ENCODE results near the gene GMDS.

Gene GMDS

DNA sequence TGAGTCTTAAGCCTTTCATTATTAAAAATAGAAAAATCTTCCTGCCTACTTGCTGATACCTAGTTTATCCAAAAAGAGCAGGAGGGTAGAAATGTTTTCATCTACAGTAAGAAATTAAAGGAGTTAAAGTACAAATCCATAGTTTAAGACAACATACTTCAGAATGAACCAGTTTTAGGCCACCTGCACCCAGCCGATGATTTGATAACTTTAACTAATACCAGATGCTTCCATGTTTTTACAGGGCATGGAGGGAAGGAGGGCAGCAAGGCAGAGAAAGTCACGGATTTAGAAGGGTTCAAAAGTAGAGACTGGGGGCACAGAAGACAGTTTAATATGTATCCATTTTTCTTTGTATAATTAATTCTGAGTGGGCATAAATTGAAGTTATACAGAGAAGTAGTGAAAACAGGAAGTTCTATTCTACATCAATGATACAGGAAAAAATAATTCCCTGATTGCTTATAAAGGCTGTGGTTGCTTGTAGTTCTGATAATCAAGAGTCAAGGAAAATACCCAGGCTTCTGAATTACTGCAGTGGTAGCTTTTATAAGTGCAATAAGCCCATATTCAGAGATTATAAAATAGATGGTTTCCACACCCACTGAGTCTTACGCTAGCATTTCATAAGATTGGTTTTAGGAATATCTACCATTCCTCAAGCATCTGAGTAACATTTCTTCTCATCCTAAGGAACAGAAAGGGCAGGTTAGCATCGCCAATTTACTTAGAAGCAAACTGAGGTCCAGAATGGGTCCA, 72.0 kb downstream of the GMDS start:
- DNase-seq, result no peak

DNA sequence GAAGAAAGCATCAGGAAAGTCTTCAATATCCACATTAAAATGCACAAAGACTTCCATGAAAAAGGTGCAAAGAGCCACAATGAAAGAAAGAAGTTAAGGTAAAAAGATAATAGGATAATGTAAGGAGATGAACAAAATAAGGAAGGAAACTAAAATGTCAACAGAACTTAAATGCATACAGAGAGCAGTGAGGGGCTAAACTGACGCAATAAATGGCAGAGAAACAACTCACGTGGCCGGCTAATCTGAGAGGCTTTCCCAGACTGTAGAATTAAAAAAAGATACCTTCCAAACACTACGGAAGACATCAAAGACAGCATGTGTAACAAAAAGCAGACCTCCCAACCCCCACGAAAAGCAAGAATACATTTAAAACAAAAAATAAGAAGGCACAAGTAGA, 73.7 kb downstream of the GMDS start:
- no peak for DNase-seq

DNA sequence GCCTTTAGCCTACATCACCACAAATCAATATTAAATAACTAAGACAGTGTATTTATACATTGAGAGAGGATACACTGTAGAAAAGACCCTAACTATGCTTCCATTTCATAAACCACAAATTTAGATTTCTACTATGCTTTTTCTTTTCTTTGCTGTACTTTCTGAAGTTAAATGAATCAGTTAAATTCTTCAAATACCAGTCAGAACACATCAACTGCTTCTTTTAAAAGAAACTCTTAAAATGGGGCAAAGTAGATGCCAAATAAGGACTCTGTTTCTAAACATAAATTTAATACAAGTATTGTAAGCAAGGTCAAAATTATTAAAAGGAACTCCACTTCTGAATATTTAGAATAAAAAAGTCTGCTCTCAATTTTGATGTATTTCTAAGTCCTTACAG, 76.9 kb downstream of the GMDS start:
- DNase-seq, result no peak

DNA sequence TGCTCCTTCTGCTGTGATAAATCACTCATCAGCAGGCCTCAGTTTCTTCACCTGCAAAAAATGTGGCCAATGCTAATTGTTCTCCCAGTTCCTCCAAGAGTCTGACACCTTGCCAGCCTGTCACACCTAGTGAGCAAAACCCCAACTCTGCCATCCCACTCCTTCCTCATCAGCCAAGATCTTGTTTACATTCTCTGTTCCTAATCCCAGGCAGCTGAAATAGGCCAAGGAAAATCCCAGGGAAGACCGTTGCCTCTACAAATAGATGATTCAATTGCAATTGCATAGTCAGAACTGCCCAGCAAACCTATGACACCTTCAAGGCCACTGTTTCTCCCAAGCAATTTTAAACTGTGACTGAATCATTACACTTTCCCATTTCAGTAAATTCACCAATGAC, 78.7 kb downstream of the GMDS start:
- DNase-seq, result no peak

DNA sequence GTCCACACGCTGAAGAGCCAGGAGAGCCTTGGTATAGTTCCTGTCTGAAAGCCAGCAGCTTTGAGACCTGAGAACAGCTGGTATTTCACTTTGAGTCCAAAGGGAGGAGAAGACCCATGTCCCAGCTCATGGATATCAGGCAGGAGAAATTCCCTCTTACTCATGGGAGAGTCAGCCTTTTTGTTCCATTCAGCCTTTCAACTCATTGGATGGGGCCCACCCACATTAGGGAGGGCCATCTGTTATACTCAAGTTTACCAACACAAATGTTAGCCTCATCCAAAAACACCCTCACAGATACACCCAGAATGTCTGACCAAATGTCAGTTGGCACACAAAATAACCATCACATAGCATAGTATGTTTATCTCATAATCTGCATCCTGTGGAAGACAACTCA, 80.1 kb downstream of the GMDS start:
- no peak for DNase-seq

DNA sequence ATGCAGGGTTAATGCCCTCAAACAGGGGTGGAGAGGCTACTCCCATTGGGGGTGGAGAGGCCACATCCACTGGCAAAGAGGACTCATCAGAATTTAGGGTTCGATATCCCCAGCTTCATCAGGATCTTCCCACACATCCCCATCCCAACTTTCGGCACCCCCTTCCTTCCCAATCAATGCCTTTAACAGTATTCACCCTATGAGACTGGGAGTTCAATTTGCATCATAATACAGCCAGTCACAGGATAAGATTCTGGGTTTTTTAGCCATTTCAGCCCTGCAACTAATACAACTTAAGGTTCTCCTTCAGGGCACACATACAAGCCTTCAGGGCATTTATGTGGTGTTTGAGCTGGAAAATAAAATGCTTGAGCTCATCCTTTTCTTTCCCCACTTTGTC, 80.9 kb downstream of the GMDS start:
- no peak for DNase-seq

DNA sequence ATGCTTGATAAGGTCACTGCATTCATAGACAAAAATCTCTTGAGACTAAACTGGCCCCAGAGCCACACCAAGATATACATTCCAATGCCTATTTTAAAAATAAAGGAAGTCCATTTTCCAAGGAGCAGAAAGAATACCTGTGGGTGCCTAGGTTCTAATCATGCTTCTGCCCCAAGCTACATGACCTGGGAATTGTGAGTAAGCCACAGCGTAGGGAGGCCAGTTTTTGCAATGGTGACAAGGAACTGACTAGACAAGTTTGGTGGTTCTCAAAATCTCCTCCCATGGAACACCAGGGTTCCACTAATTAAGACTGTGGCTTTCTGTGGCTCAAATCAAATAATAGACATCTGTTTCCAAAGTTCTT, 83.3 kb downstream of the GMDS start:
- no peak for DNase-seq

DNA sequence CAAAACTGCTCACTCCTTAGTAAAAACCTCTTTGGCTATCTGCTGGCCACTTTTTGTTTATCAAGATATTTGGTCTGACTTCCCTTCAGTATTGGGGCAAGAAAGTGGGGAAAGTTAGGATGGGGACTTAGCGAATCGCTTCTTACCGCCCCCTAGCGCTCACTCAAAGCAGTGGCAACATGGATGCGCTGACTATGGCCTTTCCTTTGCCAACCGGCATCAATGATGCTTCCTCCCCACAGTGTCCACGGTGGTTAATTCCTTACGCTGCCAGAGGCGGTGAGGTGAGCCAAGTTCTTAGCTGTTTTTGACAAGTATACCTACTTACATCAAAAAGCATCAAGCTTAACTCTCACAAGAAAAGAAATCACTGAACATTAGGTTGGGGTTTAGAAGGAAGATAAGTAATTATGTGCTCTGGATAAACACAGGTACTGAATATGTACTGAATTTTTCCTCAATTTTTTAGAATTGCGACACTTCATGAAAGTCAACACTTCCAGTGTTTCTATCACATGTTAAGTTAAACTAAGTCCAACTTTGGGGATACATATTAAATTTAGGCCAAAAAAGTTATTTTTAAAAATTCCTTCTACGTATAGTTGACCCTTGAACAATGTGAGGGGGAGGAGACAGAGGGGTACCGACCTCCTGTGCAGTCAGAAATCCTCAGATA, 86.7 kb downstream of the GMDS start:
- no peak for DNase-seq

DNA sequence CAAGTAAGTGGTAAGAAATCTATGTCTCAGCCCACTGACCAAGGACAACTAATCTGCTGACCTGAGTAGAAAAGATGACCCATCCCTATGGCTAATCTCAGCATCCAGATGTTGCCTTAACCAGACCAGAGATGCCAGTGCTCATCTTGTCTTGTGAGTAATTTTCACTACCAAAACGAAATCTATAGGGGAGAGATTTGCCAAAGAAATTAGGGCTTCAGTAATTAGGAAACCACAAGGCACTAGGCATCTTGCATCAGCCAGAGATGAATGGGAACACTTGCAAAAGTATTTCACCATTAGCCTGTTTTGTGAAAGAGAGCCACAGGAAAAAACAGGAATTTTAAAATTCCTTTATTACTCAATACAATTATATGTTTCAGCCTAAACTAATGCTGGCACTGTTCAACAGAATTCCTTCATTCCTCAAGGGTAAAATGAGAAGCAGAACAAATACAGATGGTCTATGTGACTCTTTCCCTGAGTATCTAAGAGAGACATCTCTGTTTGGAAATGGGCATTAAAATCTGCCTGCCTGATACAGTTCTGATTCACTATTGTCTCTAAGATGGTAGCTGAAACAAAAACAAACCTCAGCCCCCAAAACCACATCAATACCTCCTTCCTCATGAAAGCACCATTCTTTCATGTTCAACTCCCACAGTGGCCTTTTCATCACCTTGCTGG, 87.8 kb downstream of the GMDS start:
- DNase-seq, result no peak

DNA sequence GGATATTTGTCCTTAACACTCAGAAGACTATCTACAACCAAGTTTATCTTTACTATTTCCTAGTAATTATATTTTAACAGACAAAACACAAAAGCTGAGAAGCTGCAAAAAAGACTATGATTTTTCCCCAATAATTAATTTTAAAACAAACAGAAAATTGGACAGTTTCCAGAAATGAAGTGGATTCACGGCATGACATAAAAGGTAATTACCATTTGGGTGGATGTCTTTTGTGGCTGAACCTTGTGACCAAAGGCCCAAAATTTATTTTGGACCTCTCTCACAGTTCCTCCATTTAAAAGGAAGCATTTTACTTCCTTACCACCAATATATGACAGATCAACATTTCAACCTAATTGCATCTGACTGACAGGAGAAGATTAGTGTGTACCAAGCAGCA, 90.2 kb downstream of the GMDS start:
- no peak for DNase-seq

DNA sequence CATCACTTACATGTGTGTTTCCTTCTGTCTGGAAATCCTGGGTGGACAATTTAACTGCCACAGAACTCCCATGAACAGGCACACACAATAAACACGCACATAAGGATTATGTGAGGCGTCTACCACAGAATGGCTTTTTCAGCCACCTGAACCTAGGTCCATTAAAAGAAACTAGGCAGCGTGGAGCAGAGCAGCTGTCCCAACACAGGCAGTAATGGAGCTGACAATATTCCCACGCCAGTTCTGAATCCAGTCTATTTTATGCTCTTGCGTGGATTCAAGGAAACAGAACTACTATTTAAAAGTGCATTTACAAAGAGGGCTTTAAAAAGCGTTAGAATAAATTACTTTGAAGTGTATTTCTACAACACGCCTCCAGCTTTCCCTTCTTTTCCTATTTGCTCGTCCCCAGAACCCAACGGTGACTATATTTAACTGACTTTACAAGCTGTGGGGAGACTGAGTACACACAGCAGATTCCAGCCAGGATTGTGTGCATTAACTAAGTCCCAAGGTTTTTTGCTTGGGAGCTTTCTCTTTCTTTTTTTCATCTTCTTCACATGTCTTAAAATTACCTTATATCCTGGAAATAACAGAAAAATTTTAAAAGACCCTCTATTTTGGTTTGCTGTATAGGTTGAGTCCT, 95.9 kb downstream of the GMDS start:
- no peak for DNase-seq

DNA sequence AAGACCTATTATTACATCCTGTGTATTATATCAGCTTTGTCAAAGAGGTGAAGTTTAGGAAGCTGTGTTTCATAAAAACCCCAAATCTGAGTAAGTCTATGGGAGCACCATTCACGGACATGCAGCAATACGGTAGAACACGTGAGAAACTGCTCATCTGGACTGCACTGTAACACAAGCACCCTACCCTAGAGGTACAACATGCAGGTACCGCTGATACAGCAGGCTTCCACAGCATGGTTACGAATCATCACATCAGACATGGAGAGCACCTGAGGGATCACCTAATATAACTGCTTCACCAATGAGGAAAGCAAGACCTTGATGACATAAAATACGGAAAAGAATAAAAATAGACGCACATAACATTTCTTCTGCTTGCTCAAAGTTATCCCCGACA, 96.7 kb downstream of the GMDS start:
- DNase-seq, result no peak

DNA sequence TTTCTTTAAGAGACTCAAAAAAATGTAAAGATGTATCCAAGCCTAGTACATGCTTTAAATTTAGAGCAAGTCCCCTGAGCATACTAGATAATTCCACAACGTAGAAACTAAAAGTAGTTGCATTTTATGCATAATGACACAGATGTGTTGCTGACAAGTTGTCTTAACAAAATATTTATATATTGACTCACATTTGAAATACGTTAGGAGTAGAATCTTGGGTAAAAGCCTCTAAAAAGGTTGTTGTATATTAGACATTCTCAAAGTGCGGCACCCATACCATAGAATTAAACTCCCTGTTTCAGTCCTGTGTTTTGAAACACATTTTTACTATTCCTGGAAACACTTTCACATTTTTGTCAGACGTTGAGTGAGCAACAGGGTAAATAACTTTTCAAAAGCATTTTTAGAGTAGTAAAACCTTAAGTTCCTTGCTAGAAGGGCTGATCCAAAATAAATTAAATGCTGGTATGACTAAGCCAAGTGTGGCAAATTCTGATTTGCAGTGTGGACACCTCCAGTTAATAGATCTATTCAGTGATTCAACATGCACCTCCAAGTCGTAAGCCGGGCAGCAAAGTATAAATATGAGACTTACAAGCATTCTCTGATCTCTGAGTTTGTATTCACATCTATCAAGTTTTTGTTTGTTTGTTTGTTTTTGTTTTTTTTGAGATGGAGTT, 97.5 kb downstream of the GMDS start:
- DNase-seq, result no peak

DNA sequence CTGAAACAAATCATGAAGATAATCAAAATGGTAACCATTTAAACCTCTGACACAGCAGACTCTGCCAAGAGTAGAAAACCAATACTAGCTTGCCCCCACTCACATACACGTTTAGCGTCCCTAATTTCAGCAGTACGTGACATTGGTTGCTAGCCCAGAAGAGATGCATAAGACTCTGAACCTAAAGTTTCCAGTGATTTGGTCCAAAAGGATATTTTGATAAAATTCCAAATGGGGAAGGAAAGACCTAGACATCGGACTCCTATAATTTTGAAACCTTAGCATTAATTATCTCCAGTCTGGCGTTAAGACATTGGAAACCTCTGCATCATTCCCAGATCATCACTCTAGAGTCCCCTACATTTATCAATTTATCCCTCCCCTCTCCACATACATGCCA, 98.1 kb downstream of the GMDS start:
- no peak for DNase-seq

DNA sequence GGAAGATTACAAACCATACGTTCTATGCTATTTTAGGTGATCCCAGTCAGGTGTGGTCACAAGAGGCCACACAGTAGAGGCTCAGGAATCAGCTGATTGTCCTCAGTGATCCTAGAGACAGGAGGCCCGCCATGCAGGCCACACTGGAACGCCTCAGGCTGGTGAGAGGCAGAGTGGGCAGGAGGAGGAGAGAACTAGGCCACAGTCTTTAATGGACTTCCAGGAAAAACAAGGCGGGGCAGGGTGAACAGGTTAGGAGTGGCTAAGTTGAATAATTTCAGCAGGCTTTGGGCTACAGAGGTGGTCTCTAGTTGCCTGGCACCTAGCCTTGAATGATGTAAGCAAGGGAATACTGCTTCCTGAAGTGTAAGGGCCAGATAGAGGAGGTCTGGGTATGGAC, 101.2 kb downstream of the GMDS start:
- DNase-seq, result no peak

DNA sequence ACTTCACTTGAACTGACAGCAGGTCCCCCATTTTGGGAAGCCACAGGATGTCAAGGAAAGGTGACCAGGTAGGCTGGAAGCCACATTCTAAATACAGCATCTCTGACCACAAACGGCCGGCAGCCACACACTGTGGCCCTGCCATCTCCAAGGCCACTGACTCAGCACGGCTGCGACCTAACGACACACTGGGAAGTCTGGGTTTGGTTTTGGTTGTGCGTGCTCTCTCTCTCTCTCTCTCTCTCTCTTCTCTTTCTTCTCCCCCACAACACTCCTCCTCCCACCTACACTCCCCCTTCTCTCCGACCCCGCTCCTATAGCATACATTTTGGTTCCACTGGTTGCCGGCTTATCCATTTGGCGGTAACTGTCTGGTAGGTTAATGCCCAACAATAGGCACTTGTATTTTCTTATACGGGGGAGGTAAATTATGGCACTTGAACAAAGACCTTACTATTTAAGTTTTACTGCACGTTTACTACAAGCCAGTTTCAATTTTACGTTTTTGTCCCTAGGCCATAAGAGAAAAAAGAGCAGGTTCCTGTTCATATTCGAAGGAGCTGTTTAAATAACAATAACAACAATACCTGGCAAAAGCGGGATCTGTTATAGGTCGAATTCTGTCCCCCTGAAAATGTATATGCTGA, 103.6 kb downstream of the GMDS start:
- DNase-seq, result no peak

DNA sequence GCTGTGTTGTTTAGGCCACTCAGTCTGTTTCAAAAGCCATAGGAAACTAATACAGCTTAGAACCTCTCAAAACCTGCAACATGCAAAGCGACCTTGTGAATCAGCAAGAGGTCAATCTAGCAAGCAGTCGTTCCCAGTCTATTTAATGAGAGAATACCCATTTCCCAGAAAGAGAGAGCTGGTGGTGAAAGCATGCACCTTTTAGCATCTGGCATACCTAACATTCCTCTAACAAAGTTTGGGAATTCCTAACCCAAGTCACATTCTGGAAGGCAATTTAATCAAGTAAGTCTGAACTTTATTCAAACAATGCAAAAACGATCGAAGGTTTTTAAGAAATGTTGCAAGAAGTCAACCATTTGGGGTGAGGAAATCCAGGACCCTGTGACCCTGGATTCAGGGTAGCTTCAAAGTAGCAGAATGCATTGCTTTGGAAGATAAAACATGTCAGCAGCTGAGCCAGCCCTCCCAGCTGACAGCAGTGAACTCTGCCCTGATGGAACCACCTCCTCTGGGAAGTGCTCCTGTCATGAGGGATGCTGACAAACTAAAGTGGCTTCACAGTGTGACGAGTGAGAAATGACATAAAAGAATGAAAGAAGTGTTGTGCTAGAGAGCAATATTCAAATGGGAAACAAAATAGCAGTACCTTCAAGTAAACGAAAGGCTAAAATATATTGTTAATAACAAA, 104.8 kb downstream of the GMDS start:
- no peak for DNase-seq

DNA sequence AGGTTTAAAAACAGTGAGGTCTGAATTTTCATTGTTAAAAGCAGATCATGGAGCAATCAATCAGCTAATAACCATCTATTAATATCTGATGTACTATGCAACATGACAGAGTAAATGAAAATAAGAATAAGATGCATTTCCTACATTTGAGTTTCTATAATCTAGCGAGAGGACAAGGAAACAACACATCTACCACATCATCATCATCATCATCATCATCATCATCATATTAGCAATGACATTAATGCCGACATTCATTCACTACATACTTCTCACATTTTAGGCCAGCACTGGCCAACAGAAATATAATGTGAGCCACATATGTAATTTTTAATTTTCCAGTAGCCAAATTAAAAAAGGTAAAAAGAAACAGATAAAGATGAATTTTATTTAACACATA, 110.0 kb downstream of the GMDS start:
- DNase-seq, result no peak

DNA sequence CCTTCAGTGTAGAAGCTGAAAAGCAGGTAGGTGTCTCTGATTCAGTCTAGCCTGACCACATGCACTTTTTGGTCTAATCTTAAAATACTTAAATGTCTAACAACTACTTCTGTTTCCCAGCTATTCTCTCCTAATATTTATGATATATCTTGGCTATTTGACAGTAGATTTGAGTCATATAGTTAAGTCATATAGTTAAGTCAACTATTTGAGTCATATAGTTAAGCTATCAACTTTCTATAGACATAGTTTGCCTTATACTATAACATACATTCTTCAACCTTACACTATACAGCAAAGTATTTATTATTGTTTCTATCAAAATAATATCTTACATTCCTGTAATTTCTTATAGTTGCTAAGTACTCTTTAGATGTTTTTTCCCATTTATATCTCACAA, 110.9 kb downstream of the GMDS start:
- no peak for DNase-seq

DNA sequence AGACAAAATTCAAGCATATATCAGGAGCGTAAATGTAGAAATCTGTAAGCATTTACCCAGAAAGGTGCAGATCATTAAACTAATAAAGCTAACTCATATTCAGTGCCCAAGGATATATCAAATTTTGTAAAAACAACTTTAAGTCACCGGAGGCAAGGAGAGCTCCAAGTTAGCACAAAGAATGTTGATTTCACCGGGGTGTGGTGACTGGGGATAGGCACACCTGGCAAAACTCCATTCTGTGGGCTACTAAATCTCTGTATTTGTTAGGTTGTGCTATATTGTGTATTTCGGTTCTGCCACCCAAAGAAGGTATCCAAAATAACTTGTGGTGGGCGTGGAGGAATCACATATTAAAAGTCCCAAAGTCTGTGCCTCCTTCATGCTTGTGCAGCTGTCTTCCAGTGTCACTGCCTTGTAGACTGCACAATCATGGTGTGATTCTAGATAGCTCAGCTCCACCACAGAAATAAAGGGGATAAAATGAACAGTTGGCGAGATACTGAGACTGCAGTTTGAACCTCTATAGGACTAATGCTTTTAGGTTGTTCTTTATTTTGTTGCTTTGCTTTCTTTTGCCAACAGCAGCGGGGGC, 111.6 kb downstream of the GMDS start:
- DNase-seq, result no peak

DNA sequence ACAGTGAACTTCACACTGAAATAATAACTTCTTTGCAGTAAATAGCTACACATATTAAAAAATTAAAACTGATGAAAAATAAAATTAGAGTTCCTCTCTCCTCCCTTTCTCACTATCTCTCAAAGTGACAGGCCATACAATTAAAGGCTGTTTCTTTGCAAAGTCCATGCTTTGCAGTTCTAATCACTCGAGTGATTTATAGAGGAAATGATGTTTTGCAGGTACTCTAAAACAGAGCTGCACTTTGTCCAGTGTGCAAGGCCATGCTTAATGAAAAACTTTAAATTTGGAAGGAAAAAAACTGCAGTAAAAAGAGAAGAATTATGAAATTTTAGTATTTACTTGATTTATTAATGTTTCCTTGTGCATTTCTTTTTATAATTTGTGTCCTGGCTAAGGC, 112.5 kb downstream of the GMDS start:
- DNase-seq, result no peak

DNA sequence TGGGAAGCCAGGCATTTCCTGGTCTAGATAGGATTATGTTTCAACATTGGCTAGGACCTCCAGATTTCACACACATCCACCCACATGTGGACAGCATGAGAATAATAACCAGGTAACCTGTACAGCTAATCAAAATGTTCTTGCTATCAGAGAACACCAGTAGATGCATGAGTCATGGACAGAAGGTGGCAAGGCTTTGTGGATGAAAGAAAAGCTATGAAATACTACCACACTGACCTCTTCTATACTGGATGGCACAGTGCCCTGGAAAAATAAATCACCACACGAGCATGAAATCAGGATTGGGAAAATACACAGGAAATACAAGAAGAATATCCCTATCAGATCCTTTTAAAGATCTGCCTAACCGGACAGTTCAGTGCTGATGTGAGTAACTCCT, 113.0 kb downstream of the GMDS start:
- no peak for DNase-seq
